ENCODE measurements around the gene ZNF423.
"Not testable (repeated sequence)": the region's sequence is repeated elsewhere in the genome, so short reads cannot be mapped to it uniquely, and the experiment has no call there.

The ZNF423 gene

GRCh38 chr16:49696414-49697101 is 159.4 kb downstream of the ZNF423 start:
- no peak for DNase-seq (ENCODE audit: low spot score)

- no peak for DNase-seq (ENCODE audit: low spot score)
Measured at GRCh38 chr16:49695782-49696413, 160.0 kb downstream of the ZNF423 start.

GRCh38 chr16:49693445-49693844 is 162.5 kb downstream of the ZNF423 start:
- DNase-seq (ENCODE audit: low spot score) = no peak

GRCh38 chr16:49690778-49691177 is 165.1 kb downstream of the ZNF423 start:
- no peak for DNase-seq (ENCODE audit: low spot score)

- DNase-seq (ENCODE audit: low spot score) = no peak
Measured at GRCh38 chr16:49688036-49688697, 167.7 kb downstream of the ZNF423 start.

- no peak for DNase-seq (ENCODE audit: low spot score)
Measured at GRCh38 chr16:49687476-49688002, 168.4 kb downstream of the ZNF423 start.

GRCh38 chr16:49684696-49685095 is 171.2 kb downstream of the ZNF423 start:
- no peak for DNase-seq (ENCODE audit: low spot score)

GRCh38 chr16:49682577-49683165 is 173.2 kb downstream of the ZNF423 start:
- DNase-seq (ENCODE audit: low spot score) = no peak

- no peak for DNase-seq (ENCODE audit: low spot score)
Measured at GRCh38 chr16:49681217-49681883, 174.6 kb downstream of the ZNF423 start.

GRCh38 chr16:49679095-49679494 is 176.8 kb downstream of the ZNF423 start:
- no peak for DNase-seq (ENCODE audit: low spot score)

GRCh38 chr16:49677661-49678060 is 178.3 kb downstream of the ZNF423 start:
- DNase-seq (ENCODE audit: low spot score) = not testable (repeated sequence)

GRCh38 chr16:49675413-49675812 is 180.5 kb downstream of the ZNF423 start:
- DNase-seq (ENCODE audit: low spot score) = no peak

GRCh38 chr16:49674990-49675389 is 180.9 kb downstream of the ZNF423 start:
- no peak for DNase-seq (ENCODE audit: low spot score)

- DNase-seq (ENCODE audit: low spot score) = no peak
Measured at GRCh38 chr16:49674351-49674851, 181.5 kb downstream of the ZNF423 start.

GRCh38 chr16:49673442-49673841 is 182.5 kb downstream of the ZNF423 start:
- no peak for DNase-seq (ENCODE audit: low spot score)

GRCh38 chr16:49672753-49673152 is 183.2 kb downstream of the ZNF423 start:
- DNase-seq (ENCODE audit: low spot score) = no peak

- no peak for DNase-seq (ENCODE audit: low spot score)
Measured at GRCh38 chr16:49671333-49671732, 184.6 kb downstream of the ZNF423 start.

GRCh38 chr16:49670627-49671026 is 185.3 kb downstream of the ZNF423 start:
- DNase-seq (ENCODE audit: low spot score) = no peak

GRCh38 chr16:49665482-49666230 is 190.3 kb downstream of the ZNF423 start:
- no peak for DNase-seq (ENCODE audit: low spot score)

GRCh38 chr16:49664221-49665215 is 191.4 kb downstream of the ZNF423 start:
- DNase-seq (ENCODE audit: low spot score) = peak; percentile 50
